Stimulated activated CD8-positive, alpha-beta memory T cell treated with anti-CD3 and anti-CD28 coated beads, Interleukin-2, amount 100 ng/mL, for 1 hour (primary cell): Measurements from ENCODE around the gene NLRC3.

Experiments
- DNase-seq, 2 donors: peaks; one replicate each; pipeline ENCODE4 v3.0.0-alpha.2; 2020; ENCODE audit warnings: low read depth in 2 of 2

The NLRC3 gene

GRCh38 chr16:3546986-3547682 lies 30.1 kb downstream of the NLRC3 start:
- no peak for DNase-seq

- no peak for DNase-seq
These were observed 34.4 kb downstream of the NLRC3 start for GRCh38 chr16:3542601-3543373.

- no peak for DNase-seq
These were observed 35.6 kb downstream of the NLRC3 start for GRCh38 chr16:3541527-3542155.

- DNase-seq, result no peak
These were observed 39.0 kb downstream of the NLRC3 start for GRCh38 chr16:3538222-3538621.

- no peak for DNase-seq
These were observed 40.4 kb downstream of the NLRC3 start for GRCh38 chr16:3536851-3537250.

GRCh38 chr16:3536271-3536731 lies 40.9 kb downstream of the NLRC3 start:
- no peak for DNase-seq

GRCh38 chr16:3534126-3534525 lies 43.1 kb downstream of the NLRC3 start:
- DNase-seq, result no peak

- no peak for DNase-seq
These were observed 44.5 kb downstream of the NLRC3 start for GRCh38 chr16:3532741-3533140.

- no peak for DNase-seq
These were observed 46.8 kb downstream of the NLRC3 start for GRCh38 chr16:3530371-3530914.

GRCh38 chr16:3529175-3529574 lies 48.0 kb downstream of the NLRC3 start:
- DNase-seq, result no peak

GRCh38 chr16:3528406-3528805 lies 48.8 kb downstream of the NLRC3 start:
- no peak for DNase-seq

- DNase-seq, result peak; percentile 17 to 26
These were observed 49.9 kb downstream of the NLRC3 start for GRCh38 chr16:3527216-3527829.

GRCh38 chr16:3525951-3526350 lies 51.3 kb downstream of the NLRC3 start:
- DNase-seq, result no peak

GRCh38 chr16:3523281-3523680 lies 53.9 kb downstream of the NLRC3 start:
- DNase-seq, result no peak

GRCh38 chr16:3520841-3521240 lies 56.4 kb downstream of the NLRC3 start:
- no peak for DNase-seq

- DNase-seq, result no peak
These were observed 56.8 kb downstream of the NLRC3 start for GRCh38 chr16:3520413-3520812.

- no peak for DNase-seq
These were observed 57.6 kb downstream of the NLRC3 start for GRCh38 chr16:3519581-3519980.

GRCh38 chr16:3518986-3519348 lies 58.2 kb downstream of the NLRC3 start:
- no peak for DNase-seq

GRCh38 chr16:3518292-3518985 lies 58.8 kb downstream of the NLRC3 start:
- no peak for DNase-seq

- DNase-seq, result no peak
These were observed 61.3 kb downstream of the NLRC3 start for GRCh38 chr16:3515897-3516296.

- no peak for DNase-seq
These were observed 62.6 kb downstream of the NLRC3 start for GRCh38 chr16:3514621-3515020.
